Measurements from ENCODE around the gene HHIPL1. TPM values are rescaled to one million over a fixed set of nuclear protein-coding genes. Genes with fewer than 3 reads are reported as not detected.

HHIPL1 gene
- total RNA-seq, 2 experiments from 2014 or later, result 0.05 TPM; not detected in 1

- CTCF ChIA-PET, result interaction anchor here (0.9 to 2.7 kb wide), 3 partner anchors 10 to 33 kb away, joined by 3 to 9 read pairs (median 3); no protein-coding TSS in a partner anchor
- peak within 1 kb of the TSS; percentile 92 for H3K27ac Mint-ChIP-seq
- H3K36me3 Mint-ChIP-seq (ENCODE audit: low read depth), result peaks cover 1% of the 10 kb centered on the region
- H3K4me1 Mint-ChIP-seq, result peaks cover 20% of the 10 kb centered on the region
- H3K9me3 Mint-ChIP-seq, result no peaks in the 10 kb centered on the region
- POLR2A ChIA-PET, result interaction anchor here (0.6 kb wide), 1 partner anchor 296 kb away, joined by 3 read pairs; no protein-coding TSS in a partner anchor
- H3K27me3 Mint-ChIP-seq, result peaks cover 12% of the 10 kb centered on the region
- peak; percentile 42 for DNase-seq
- peak within 1 kb of the TSS; percentile 87 for H3K4me3 Mint-ChIP-seq
These were observed 41.3 kb upstream of the HHIPL1 start, which contains the start of gene CCDC85C for GRCh38 chr14:99603471-99604277. Gene CCDC85C, minus strand, starts transcription at chr14:99604207. Its CDS starts 248 bp downstream, at chr14:99603959.

GRCh38 chr14:99604278-99604765 lies 40.6 kb upstream of the HHIPL1 start:
- Mint-ChIP-seq H3K4me3 (peak overlapping the region; percentile 87), H3K36me3 (ENCODE audit: low read depth) (peaks cover 1% of the 10 kb centered on the region), H3K27me3 (peaks cover 12% of the 10 kb centered on the region), H3K9me3 (no peaks in the 10 kb centered on the region), H3K27ac (peak overlapping the region; percentile 92), H3K4me1 (peaks cover 20% of the 10 kb centered on the region)
- DNase-seq, result peak; percentile 91
- POLR2A ChIA-PET, result interaction anchor here (0.6 kb wide), 1 partner anchor 295 kb away, joined by 3 read pairs; no protein-coding TSS in a partner anchor
- CTCF ChIA-PET, result interaction anchor here (0.9 to 2.7 kb wide), 3 partner anchors 10 to 34 kb away, joined by 3 to 9 read pairs (median 3); no protein-coding TSS in a partner anchor

GRCh38 chr14:99604766-99605298 lies 40.1 kb upstream of the HHIPL1 start:
- Mint-ChIP-seq H3K27ac (peak overlapping the region; percentile 92), H3K36me3 (ENCODE audit: low read depth) (peaks cover 1% of the 10 kb centered on the region), H3K4me1 (peaks cover 20% of the 10 kb centered on the region), H3K9me3 (no peaks in the 10 kb centered on the region), H3K4me3 (peak overlapping the region; percentile 87), H3K27me3 (peaks cover 12% of the 10 kb centered on the region)
- ChIA-PET CTCF (interaction anchor here (1.0 to 2.7 kb wide), 2 partner anchors 11 to 14 kb away, joined by 3 to 9 read pairs; no protein-coding TSS in a partner anchor), POLR2A (no interaction called here)
- DNase-seq, result peak; percentile 32

- ChIA-PET POLR2A (no interaction called here), CTCF (interaction anchor here (0.8 to 2.7 kb wide), 4 partner anchors 12 to 124 kb away, joined by 3 to 9 read pairs (median 4); partner anchors contain the start of genes CCNK and SETD3)
- Mint-ChIP-seq H3K4me3 (peak overlapping the region; percentile 87), H3K36me3 (ENCODE audit: low read depth) (peaks cover 1% of the 10 kb centered on the region), H3K27ac (peak overlapping the region; percentile 92), H3K9me3 (no peaks in the 10 kb centered on the region), H3K27me3 (peaks cover 12% of the 10 kb centered on the region), H3K4me1 (peaks cover 20% of the 10 kb centered on the region)
- peak; percentile 84 for DNase-seq
These were observed 39.5 kb upstream of the HHIPL1 start for GRCh38 chr14:99605299-99605961.

GRCh38 chr14:99606359-99606758 lies 38.6 kb upstream of the HHIPL1 start:
- H3K4me3 Mint-ChIP-seq, result no peak overlapping the region
- peaks cover 12% of the 10 kb centered on the region for H3K27me3 Mint-ChIP-seq
- peaks cover 1% of the 10 kb centered on the region for H3K36me3 Mint-ChIP-seq (ENCODE audit: low read depth)
- H3K27ac Mint-ChIP-seq, result no peak overlapping the region
- peaks cover 19% of the 10 kb centered on the region for H3K4me1 Mint-ChIP-seq
- ChIA-PET POLR2A (no interaction called here), CTCF (interaction anchor here (1.0 kb wide), 1 partner anchor 12 kb away, joined by 4 read pairs; no protein-coding TSS in a partner anchor)
- no peaks in the 10 kb centered on the region for H3K9me3 Mint-ChIP-seq
- DNase-seq, result no peak

GRCh38 chr14:99608591-99608990 lies 36.3 kb upstream of the HHIPL1 start:
- CTCF ChIA-PET, result no interaction called here

DNA sequence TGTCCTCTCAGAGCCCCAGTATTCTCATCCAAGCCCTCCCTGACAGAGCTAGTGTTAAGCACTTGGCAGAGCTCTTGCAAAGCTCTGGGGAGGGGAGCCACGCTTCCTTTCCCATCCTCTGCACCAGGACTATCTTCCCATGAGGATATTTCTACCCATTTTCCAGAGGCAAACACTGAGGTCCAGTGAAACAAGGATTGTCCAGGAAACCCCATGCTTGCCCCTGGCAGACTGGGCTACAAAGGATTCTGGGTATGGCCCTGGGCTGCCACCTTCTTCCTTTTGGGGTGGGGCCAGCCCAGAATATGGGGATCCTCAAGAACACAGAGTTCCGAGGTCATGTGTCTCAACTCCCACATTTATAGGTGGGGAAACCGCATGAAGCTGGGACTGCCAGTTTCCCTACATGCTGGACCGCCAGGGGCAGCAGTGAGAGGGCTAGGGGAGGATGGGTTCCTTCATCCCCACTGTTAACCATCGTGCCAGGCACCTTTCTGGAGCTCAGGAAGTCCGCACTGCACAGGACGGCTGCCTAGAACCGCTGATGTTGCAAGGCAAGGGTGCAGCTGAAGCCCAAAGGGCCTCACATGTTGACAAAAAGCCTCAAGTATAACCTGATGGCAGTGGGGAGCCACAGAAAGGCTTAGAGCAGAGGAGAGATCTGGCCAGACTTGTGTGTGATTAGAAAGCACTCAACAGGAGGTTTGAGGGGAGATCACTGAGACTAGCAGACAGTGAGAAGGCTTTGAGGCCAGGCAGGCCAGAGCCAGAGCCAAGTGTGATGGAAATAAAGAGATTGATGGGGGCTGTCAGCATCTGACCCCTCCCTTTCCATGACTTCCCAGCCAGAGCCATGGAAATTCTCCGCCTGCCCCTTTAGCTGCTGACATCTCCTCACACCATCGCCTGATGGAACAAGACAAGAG lies 35.4 kb upstream of the HHIPL1 start:
- no peaks in the 10 kb centered on the region for H3K36me3 Mint-ChIP-seq (ENCODE audit: low read depth)
- no peaks in the 10 kb centered on the region for H3K9me3 Mint-ChIP-seq
- ChIA-PET CTCF (interaction anchor here (0.6 to 1.9 kb wide), 4 partner anchors 10 to 112 kb away, joined by 3 to 4 read pairs (median 3); no protein-coding TSS in a partner anchor), POLR2A (no interaction called here)
- peaks cover 2% of the 10 kb centered on the region for H3K27me3 Mint-ChIP-seq
- no peak overlapping the region for H3K4me3 Mint-ChIP-seq
- DNase-seq, result peak; percentile 23
- H3K4me1 Mint-ChIP-seq, result peaks cover 7% of the 10 kb centered on the region
- H3K27ac Mint-ChIP-seq, result no peak overlapping the region

More at GRCh38 chr14:99608591-99608990, 36.3 kb upstream of the HHIPL1 start:
- POLR2A ChIA-PET, result no interaction called here
- Mint-ChIP-seq H3K27me3 (no peaks in the 10 kb centered on the region), H3K4me3 (no peak overlapping the region), H3K27ac (no peak overlapping the region), H3K36me3 (ENCODE audit: low read depth) (no peaks in the 10 kb centered on the region), H3K4me1 (peaks cover 7% of the 10 kb centered on the region), H3K9me3 (no peaks in the 10 kb centered on the region)
- DNase-seq, result no peak

DNA sequence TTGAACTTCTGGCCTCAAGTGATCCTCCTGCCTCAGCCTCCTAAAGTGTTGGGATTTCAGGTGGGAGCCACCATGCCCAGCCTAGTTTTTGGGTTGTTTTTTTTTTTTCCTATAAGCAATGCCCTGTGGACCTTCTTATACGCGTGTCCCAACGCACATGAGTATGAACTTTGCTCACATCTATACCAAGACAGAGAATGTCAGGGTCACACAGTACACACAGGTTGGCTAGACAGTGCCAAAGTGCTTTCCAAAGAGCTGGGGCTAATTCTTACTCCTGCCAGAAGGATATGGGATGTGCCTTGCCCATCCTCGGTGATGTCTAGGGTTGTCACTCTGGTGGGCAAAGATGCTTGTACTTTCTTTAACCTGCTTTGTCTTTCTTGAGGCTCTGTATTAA lies 33.3 kb upstream of the HHIPL1 start:
- no peak for DNase-seq
- no peak overlapping the region for H3K4me3 Mint-ChIP-seq
- H3K27ac Mint-ChIP-seq, result no peak overlapping the region
- H3K9me3 Mint-ChIP-seq, result no peaks in the 10 kb centered on the region
- no peaks in the 10 kb centered on the region for H3K36me3 Mint-ChIP-seq (ENCODE audit: low read depth)
- ChIA-PET CTCF (no interaction called here), POLR2A (no interaction called here)
- H3K4me1 Mint-ChIP-seq, result no peaks in the 10 kb centered on the region
- H3K27me3 Mint-ChIP-seq, result peaks cover 14% of the 10 kb centered on the region

DNA sequence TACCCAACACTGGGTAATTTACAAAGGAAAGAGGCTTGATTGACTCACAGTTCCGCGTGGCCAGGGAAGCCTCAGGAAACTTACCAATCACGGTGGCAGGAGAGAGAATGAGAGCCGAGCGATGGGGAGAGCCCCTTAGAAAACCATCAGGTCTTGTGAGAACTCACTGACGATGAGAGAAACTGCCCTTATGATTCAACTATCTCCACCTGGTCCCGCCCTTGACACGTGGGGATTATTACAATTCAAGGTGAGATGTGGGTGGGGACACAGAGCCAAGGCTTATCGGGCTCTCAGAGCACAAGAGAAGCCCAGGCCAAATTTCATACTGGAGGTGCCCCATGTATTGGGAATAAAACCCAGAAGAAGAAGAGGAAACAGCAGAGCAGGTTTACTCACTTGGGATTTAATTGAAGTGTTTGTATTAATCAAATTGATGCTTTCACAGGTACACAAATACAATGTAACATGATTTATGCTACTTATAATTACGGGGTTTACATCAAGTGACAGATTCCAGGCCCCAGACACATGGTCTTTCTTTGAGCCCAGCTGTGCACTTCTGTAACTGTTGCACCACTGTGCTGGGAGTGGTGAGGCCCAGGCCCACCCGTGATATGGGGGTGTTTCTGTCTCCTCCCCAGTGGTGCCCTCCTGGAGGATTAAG lies 32.7 kb upstream of the HHIPL1 start:
- no peaks in the 10 kb centered on the region for H3K36me3 Mint-ChIP-seq (ENCODE audit: low read depth)
- H3K4me1 Mint-ChIP-seq, result no peaks in the 10 kb centered on the region
- no peak overlapping the region for H3K27ac Mint-ChIP-seq
- H3K27me3 Mint-ChIP-seq, result peaks cover 14% of the 10 kb centered on the region
- CTCF ChIA-PET, result no interaction called here
- DNase-seq, result no peak
- POLR2A ChIA-PET, result no interaction called here
- no peak overlapping the region for H3K4me3 Mint-ChIP-seq
- H3K9me3 Mint-ChIP-seq, result no peaks in the 10 kb centered on the region

DNA sequence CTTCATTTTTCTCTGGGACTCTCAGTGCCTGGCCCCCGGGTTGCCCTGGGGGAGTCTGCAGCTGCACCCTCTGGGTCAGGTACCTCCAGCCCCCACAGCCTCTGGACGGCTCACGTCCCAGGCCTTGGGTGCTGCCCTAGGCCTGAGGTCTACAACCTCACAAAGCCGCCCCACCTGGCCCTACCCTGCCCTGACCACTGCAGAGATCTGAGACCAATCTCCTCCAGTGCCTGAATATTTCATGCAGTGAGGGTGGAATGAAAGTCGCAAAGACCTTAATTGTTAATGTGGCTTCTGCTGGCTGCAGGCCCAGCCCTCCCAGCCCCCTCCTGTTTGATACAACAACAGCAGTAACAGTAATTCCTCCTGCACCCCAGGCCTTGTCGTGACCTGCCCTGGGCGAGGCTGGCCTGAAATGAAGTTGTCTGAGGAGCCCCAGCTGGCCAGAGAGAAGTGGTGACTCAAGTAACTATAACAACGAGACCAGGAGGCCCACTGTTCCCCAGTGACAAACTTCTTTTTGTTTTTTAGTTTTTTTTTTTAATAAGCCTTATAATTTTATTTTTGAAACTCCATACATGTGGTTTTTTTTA lies 32.1 kb upstream of the HHIPL1 start:
- Mint-ChIP-seq H3K27ac (no peak overlapping the region), H3K4me3 (no peak overlapping the region), H3K4me1 (no peaks in the 10 kb centered on the region), H3K27me3 (peaks cover 14% of the 10 kb centered on the region), H3K9me3 (no peaks in the 10 kb centered on the region), H3K36me3 (ENCODE audit: low read depth) (no peaks in the 10 kb centered on the region)
- no peak for DNase-seq
- ChIA-PET CTCF (no interaction called here), POLR2A (no interaction called here)

DNA sequence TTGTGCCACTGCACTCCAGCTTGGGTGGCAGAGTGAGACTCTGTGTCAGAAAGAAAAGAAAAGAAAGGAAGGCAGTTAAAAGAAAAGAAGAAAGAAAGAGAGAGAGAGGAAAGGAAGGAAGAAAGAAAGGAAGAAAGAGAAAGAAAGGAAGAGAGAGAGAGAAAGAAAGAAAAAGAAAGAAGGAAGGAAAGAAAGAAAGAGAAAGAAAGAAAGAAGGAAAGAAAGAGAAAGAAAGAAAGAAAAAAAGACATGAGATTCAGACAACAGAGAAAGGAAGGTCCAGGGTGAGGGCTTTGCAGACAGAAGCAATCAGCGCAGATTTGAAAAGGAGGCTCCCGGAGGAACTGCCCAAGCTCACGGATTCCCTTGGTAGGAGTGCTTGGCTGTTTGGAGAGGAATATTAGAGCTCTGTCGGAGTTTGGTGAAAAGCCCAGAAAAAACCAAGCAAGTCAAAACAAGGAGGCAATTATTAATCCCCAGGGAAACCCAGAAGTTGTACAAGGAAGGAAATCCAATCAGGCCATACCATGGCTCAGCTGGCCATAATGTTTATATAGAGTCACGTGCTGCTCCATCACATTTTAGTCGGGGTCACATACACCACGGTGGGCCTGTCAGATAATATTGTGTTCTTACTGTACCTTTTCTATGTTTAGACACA lies 29.3 kb upstream of the HHIPL1 start:
- H3K4me1 Mint-ChIP-seq, result no peaks in the 10 kb centered on the region
- no peak for DNase-seq
- no peaks in the 10 kb centered on the region for H3K36me3 Mint-ChIP-seq (ENCODE audit: low read depth)
- H3K4me3 Mint-ChIP-seq, result no peak overlapping the region
- ChIA-PET POLR2A (no interaction called here), CTCF (no interaction called here)
- peaks cover 14% of the 10 kb centered on the region for H3K27me3 Mint-ChIP-seq
- no peak overlapping the region for H3K27ac Mint-ChIP-seq
- H3K9me3 Mint-ChIP-seq, result no peaks in the 10 kb centered on the region
